HG02884 (cell line): Measurements from ENCODE around the gene TTC4.
A peak's percentile ranks its signal among the peaks of the same experiment; 100 is the strongest.
"Not testable (repeated sequence)": the region's sequence is repeated elsewhere in the genome, so short reads cannot be mapped to it uniquely, and the experiment has no call there.

ENCODE experiments used
- ATAC-seq: cut with Tn5 transposase; IDR thresholded peaks from one replicate; pipeline ENCODE4 v1.9.1; 2021; ENCODE audit warnings: mild to moderate bottlenecking, moderate library complexity; ENCODE audit not compliant: unreplicated experiment

The TTC4 gene

DNA sequence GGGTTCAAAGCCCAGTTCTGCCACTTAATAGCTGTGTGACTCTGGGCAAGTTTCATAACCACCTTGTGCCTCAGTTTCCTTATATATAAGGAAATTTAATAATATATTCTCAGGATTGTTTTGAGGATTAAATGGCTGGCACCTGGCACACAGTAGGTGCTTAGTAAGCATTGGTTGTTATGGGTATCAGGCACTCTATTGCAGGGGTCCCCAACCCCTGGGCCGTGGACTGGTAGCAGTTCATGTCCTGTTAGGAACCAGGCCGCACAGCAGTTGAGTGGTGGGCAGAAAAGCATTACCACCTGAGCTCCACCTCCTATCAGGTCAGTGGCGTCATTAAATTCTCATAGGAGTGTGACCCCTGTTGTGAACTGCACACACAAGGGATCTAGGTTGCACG lies 30.2 kb downstream of the TTC4 start:
- no peak for ATAC-seq

GRCh38 chr1:54748094-54748835 lies 32.6 kb downstream of the TTC4 start:
- ATAC-seq, result no peak

- ATAC-seq, result no peak
Measured at GRCh38 chr1:54750596-54750995, 34.9 kb downstream of the TTC4 start.

- no peak for ATAC-seq
Measured at GRCh38 chr1:54751426-54751825, 35.8 kb downstream of the TTC4 start.

DNA sequence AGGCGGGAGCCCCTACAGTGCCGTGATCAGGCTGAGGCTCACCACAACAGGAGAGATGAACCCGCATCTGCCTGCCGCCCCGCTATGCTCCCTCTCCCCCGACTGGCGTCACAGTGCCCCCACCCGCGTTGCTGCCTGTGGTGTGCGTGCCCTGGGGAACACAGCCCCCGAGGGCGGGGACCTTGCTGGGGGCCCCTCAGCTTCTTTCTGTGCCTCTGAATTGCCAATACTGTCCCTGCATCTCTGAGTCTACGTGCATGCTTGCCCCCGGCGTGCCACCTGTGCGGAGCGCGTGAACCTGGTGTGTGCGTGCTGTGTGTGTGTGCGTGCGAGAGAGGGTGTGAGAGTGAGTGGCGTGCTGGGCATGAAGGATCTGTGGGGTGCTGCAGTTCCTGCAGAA lies 38.4 kb downstream of the TTC4 start:
- no peak for ATAC-seq

GRCh38 chr1:54754486-54755285 lies 39.0 kb downstream of the TTC4 start:
- ATAC-seq, result no peak

DNA sequence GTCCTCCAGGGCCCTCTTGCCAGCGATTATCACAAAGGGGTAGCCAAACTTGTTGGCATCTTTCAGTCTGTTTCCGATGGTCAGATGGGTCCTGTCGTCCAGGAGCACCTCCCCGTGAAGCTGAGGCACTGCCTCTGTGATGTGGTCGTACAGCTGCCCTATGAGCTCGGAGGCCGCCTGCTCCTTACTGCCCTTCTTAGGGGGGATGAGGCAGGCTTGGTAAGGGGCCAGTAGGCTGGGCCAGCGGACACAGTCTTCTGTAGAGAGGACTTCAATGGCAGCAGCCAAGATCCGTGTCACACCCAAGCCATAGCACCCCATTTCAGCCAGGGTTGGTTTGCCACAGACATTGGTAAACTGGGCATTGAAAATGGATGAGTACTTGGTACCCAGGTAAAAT lies 42.2 kb downstream of the TTC4 start:
- no peak for ATAC-seq

GRCh38 chr1:54758678-54759348 lies 43.2 kb downstream of the TTC4 start:
- no peak for ATAC-seq

GRCh38 chr1:54763816-54764132 lies 48.1 kb downstream of the TTC4 start:
- ATAC-seq, result no peak

- peak; percentile 94 for ATAC-seq
Measured at GRCh38 chr1:54764133-54764921, 48.7 kb downstream of the TTC4 start, which contains the start of gene PARS2. Gene PARS2 (minus strand): TSS chr1:54764523. CDS start chr1:54759161, 5,362 bp downstream.

DNA sequence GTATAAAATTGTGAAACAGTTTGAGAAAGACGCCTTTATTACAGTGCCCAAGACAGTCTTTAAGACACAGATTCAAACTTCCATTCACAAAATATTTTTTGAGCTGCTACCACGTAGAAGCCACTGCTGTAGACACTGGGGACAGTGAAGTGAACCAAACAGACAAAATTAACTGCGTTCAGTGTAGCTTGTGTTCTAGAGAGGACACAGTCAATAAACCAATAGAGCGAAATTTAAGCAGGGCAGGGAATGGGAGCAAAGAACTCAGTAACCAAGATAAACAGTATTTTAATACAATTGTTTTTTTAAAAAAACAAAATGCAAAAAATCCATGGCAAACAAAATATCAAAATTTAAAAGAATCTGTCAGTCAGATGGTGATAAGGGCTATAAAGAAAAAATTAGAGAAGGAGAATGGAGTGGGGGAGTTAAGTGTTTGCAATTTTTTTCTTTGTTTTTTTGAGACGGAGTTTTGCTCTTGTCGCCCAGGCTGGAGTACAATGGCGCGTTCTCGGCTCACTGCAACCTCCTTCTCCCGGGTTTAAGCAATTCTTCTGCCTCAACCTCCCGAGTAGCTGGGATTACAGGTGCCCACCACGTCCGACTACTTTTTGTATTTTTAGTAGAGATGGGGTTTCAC lies 49.4 kb downstream of the TTC4 start:
- ATAC-seq, result peak; percentile 8

DNA sequence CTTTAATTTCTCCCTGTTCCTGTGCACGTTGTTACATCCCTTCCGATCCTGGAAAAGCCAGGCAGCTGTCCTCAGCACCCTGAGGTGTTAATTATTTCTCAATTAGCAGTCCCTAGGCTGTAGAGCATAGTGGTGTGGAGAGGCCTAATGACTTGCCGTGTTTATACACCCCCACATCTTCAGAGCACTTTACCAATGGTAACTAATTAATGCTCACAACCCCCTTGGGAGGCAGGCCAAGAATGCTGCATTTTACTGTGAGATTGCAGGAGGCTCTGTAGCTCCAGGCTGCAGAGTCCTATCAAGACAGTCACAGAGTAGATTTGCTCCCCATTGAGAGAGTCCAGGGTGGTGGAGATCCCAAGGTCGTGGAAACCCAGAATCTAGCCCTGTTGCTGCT lies 51.1 kb downstream of the TTC4 start:
- no peak for ATAC-seq

DNA sequence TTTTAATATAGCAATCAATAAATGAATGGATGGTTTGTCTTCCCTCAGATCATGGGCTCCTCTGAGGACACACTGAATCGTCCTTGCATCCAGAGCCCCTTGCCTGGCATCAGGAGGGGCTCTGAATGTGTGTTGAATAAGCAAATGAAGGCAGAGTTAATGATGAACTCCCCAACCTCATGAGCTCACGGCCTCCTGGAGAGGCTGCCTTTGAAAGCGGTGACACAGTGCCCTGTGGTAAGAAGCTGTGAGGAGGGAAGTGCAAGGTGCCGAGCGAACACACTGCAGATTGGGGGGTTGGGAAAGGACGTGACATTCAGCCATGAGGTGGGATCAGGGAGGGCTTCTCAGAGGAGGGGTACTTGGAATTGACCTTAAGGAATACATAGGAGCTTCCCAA lies 51.9 kb downstream of the TTC4 start:
- ATAC-seq, result no peak

- no peak for ATAC-seq
Measured at GRCh38 chr1:54768093-54768492, 52.4 kb downstream of the TTC4 start.

DNA sequence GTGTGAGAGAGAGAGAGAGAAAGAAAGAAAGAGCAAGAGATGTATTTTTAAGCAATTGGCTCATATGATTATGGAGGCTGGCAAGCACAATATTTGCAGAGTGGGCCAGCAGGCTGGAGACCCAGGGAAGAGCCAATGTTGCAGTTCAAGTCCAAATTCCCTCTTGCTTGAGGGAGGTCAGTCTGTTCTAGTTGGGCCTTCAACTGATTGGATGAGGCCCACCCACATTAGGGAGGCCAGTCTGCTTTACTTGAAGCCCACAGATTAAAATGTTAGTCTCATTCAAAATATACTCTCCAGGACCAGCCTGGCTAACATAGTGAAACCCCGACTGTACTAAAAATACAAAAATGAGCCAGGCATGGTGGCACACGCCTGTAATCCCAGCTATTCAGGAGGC lies 57.3 kb downstream of the TTC4 start:
- no peak for ATAC-seq

GRCh38 chr1:54774820-54775498 lies 59.3 kb downstream of the TTC4 start:
- no peak for ATAC-seq

DNA sequence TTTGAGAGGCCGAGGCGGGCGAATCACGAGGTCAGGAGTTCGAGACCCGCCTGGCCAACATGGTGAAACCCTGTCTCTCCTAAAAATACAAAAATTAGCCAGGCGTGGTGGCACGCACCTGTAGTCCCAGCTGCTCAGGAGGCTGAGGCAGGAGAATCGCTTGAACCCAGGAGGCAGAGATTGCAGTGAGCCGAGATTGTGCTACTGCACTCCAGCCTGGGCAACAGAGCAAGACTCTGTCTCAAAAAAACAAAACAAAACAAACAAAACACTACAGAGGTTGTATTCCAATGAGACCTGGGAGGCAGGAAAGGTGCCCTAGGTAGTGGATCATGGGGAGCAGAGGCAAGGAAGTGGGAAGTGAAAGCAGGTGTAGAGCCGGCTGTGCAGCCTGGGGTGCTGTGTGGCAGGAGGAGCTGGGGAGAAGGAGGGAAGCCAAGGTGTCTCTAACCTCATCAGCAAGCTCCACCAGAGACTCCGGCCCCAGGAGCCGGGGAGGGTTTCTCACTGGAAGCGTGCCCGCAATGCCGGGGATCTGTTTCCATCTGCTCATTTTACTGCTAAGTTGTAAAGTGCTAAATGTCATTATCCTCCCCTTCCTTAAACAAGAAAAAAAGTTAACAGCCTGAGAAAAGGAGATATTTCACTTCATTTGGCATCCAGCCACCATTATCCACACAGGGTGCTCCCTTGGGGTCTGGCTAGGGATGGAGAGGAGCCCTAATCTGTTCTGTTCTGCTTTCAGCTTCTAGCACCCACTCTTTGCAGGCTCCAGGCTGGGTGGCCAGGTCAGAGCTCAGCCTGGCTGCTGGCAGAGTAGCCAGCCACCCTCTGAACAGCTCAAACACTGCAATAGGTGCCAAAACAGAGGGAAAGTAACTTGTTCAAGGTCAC lies 60.4 kb downstream of the TTC4 start:
- ATAC-seq, result not testable (repeated sequence)

DNA sequence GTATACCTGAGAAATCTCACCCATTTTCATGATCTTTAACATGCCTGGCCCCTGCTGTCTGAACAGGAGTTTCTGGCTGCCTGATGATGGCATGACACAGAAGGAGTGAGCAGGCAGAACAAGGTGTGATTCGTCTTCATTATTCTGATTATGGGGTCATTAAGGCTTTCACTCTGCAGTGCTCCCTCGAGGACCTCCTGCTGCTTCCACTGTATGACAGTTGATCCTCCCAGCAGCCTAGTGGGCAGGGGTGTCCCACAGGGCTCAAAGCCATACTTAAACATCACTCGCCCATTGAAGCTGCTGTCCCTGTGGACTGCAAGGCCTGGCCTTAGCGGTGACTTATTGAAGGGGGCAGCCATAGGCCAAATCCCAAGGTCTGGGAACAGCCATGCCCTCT lies 61.4 kb downstream of the TTC4 start:
- ATAC-seq, result no peak

- ATAC-seq, result no peak
Measured at GRCh38 chr1:54777431-54777830, 61.8 kb downstream of the TTC4 start.
